HG02884 (cell line): ENCODE data around the gene COA5.
A peak's percentile ranks its signal among the peaks of the same experiment; 100 is the strongest.

Source experiments
- ATAC-seq: cut with Tn5 transposase; IDR thresholded peaks from one replicate; pipeline ENCODE4 v1.9.1; 2021; ENCODE audit warnings: mild to moderate bottlenecking, moderate library complexity; ENCODE audit not compliant: unreplicated experiment

Gene COA5

GRCh38 chr2:98572676-98573075, 35.6 kb downstream of the COA5 start:
- no peak for ATAC-seq

GRCh38 chr2:98572211-98572610, 36.1 kb downstream of the COA5 start:
- no peak for ATAC-seq

- ATAC-seq: no peak
These were observed 36.5 kb downstream of the COA5 start for GRCh38 chr2:98571796-98572195.

DNA sequence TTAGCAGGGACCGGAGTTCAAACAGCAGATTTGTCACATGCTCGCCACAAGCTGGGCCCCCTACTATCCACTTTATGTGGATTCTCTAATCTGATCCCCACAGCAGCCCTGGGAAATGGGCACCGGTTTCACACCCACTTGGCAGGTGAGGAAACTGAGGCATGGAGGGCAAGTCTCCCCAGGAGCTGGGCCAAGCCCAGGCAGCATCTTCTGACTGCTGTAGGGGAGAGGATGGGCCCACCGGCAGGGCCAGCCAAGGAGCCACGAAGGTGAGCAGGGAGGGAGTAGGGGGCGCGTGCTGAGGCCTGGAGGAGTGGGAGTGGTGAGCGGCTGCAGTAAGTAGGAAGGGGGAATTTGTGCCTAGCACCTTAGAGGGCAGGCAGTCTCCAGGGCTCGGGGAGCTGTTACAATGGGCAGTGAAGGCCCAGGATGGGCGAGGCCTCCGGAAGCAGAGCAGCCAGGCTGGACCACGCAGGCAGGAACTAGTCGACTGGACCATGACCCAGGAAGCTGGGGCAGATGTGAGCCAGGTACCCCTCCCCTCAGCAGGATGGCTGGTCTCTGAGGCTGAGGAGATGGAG, 37.1 kb downstream of the COA5 start:
- no peak for ATAC-seq

GRCh38 chr2:98570356-98570755, 38.0 kb downstream of the COA5 start:
- ATAC-seq: no peak

DNA sequence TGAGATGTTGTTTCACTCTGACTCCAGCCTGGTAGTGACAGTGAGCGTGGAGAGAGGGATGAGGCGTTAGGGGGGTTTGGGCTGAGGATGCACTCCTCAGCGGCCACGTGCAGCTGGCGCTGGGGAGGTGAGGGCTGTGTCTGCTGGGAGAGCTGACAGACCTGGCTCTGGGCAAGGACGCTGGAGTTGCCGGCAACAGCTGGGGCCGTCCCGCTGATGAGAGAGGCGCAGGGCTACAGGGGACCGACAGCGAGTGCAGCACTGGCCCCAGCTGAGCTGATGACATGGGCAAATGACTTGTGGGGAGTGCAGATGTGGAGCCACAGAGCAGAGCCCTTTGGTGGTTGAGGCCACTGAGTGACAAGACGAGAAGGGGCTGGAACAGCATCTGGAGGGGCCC, 38.4 kb downstream of the COA5 start:
- no peak for ATAC-seq

GRCh38 chr2:98569197-98569793, 39.0 kb downstream of the COA5 start:
- peak; percentile 54 for ATAC-seq

- ATAC-seq: no peak
These were observed 40.0 kb downstream of the COA5 start for GRCh38 chr2:98568161-98568956.

GRCh38 chr2:98565941-98566340, 42.4 kb downstream of the COA5 start:
- ATAC-seq: no peak

GRCh38 chr2:98565286-98565860, 42.9 kb downstream of the COA5 start:
- ATAC-seq: no peak

DNA sequence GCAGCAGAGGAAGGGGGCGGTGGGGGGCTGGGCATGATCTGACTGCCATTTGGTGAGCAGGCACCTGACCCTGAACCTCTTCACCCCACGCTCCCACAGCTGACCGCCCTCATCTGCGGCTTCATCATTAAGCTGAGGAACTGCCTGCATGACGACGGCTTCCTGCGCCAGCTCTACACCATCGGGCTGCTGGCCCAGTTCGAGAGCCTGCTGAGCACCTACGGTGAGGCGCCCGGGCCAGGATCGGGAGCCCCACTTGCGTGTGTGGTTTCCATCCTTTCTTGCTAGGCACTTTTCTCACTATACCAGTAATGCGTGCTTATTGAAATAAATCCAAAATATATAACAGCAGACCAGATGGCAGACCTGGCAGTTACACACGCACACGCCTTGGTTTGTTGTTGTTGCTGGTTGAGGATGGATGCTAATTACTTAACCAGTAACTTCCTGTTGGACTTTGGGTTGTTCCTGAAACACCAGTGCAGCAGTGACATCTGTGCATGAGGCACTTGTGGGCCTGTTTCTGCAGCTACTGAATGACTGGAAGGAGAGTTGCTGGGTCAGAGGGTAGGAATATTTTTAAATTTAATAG, 43.7 kb downstream of the COA5 start:
- no peak for ATAC-seq

DNA sequence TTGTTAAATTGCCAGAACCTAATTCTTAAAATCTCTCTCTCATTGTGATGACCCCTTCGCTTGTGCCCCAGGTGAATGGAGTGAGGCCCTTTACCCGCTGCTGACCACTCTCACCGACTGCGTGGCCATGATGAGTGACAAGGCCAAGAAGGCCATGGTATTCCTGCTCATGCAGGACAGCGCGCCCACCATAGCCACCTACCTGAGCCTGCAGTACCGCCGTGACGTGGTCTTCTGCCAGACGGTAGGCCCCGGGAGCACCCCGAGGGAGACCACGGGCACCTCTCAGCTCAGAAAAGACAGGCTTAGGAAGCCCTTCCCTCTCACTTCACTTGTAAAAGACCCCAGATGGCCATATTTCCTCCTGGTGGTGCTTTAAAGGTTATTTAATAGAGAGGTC, 44.9 kb downstream of the COA5 start:
- no peak for ATAC-seq

GRCh38 chr2:98561902-98562695, 46.2 kb downstream of the COA5 start:
- no peak for ATAC-seq

DNA sequence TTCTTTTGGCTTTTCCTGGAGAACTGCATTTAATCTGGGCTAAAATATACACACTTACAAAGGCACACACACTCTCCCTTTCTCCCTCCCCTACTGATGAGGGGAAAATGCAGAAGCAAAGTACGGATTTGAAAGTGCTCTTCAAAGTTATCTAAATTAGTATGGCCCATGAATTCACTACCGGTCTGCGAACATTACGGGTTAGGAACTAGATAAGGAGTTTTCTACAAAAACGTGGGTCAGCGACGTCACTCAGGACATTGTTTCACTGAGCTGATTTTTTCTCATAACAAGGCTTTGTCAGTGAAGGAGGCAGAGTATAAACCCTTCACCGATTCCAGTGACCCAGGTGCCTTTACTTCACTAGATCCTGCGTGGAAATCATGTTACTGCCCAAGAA, 47.3 kb downstream of the COA5 start:
- ATAC-seq: no peak

GRCh38 chr2:98560256-98560771, 48.0 kb downstream of the COA5 start:
- no peak for ATAC-seq

DNA sequence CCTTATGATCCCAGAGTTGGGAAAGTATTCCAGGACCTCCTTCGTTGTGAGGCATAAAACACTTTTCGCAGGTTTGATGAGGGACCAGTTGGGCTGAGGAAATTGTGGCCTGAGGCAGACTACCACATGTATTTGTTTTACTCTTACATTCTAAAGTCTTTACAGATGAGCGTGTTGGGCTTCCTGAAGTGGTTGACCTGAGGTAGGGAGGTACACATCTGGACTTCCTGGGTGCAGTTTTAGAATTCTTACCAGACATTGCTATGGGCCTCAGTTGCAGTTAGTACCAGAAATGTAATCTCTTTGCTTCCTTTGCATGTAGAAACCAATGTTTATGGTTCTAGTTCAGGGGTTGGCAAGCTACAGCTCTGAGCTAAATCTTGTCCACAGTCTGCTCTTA, 48.7 kb downstream of the COA5 start:
- ATAC-seq: no peak

DNA sequence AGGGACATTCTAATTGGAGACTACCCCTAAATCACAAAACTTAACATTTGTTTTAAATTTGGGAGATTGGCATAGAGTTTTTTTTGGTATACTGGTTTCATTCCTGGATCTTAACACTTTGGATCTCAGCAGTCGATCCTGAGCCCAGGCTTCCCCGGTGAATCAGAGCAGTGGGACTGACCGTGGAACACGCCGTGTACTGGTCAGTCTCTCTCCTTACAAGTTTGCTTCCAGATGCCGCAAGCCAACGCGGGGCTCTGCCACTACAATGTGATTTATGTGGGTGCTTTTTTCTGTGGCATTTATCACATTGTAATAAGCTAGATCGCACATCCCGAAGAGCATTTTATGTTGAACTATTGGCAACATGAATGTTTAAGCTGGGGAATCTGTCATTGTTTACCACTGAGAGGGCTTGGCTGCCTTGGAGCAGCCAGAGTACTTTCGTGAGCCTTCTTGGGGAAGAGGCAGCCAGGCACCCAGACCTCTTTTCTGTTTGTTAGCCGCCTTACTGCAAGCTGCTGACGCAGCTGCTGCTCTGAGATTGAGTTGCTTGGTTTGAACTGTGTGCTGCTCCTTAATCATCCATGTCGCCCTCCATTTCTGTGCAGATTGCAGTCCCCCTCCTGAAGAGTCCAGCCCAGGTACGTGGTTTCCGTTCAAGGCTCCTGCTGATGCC, 49.3 kb downstream of the COA5 start:
- no peak for ATAC-seq

DNA sequence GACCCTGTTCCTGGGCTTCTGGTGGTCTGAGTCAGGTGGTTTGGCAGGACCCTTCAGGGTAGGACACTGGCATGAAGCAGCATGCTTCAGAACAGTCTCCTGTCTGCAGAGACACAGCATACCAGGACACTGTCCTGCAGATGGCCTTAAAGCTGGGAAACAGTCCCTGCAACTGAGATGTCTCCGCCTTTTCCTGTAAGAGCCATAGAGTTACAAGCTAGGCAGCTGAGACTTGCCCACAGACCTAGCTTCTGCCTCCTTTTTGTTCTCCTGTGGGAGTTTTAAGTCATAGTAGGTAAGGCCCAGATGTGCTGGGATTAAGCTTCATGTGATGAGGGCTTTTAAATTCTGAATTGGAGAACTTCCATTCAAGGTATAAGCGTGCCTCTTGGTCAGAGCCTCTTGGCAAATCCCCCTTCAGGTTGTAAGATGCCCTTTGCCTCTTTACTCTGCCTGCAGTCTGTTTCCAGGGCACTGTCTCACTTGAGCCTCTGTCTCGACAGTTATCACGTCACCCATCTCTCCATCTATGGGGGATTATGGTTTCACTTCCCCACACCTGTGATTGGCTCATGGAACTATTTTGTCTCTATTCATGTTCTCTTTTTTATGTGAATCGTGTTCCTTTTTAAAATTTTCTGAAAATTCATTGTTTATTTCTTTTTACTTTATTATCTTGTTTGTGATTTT, 51.8 kb downstream of the COA5 start:
- ATAC-seq: peak; percentile 76

DNA sequence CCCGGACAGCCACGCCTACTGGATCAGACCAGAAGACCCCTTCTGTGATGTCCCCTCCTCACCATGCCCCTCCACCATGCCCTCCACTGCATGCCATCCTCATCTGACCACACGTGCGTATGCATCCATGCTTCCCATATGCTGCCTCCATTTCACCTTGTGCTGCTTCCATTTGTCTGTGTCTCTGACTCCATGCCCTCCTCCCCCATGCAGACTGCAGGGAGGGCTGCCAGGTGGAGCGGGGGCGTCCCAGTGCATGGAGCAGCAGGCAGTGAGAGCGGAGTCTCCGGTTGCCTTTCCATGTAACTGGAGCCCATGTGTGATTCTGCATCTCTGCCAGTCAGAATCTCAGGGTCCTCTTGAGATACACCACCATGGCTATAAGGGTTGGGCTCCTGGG, 52.6 kb downstream of the COA5 start:
- no peak for ATAC-seq
